GM12872 (cell line): ENCODE results near the gene CCDC150.

ENCODE experiments used
- CTCF ChIP-seq: IDR thresholded peaks from 3 replicates; pipeline ENCODE4 v1.5.1; 2011; ENCODE audit warnings: low read depth, mild to moderate bottlenecking, low read length, moderate library complexity; ENCODE audit not compliant: insufficient read depth

CCDC150 gene

DNA sequence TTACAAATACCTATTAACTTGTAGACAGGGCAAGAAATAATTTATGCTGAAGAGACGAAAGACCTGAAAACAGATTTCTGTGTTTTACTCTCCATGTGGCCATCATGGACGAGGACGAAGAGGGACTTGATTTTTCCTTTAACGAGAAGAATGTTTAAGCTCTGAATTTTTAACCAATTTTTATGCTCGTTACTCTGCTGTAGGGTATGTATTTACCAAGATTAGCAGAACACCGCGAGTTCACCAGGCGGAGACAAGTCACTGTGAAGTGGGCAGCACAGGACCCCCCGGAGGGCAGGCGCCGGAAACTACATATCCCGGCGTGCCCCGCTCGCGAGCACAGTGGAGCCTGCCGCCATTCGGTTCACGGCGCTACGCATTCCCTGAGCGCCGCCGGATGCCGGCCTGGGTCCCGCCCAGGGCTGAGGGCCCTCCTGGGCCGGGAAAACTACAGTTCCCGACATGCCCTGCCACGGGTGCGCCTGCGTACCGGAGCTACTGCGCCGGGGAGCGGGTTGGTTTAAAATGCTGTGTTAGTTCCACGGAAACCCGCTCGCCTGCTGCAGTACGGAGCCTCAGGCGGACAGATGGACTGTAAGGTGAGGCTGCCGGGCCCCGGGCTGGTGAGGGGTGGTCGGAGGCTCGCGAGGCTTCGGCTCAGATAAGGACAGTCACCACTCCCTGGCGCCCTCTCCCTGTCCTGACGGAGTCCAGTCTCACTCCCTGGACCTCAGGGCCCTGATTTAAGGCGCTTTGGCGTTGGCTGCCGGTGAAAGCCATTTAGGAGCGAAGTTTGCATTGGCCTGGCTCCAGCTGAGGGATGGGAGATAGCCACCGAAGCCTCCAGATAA, at the start of gene CCDC150:
TSS of gene CCDC150 (plus strand) at position 536 of the 851 bp plus-strand sequence. CDS start at position 588, 52 bp downstream.
- 0 out of 3 replicates have a peak, but pooled peaks have one; percentile 8 for TF ChIP-seq CTCF

GRCh38 chr2:196590286-196590685, 49.2 kb upstream of the CCDC150 start:
- no peak for TF ChIP-seq CTCF

- TF ChIP-seq CTCF = no peak
Measured at GRCh38 chr2:196591004-196591403, 48.5 kb upstream of the CCDC150 start.

- TF ChIP-seq CTCF = no peak
Measured at GRCh38 chr2:196591621-196592022, 47.9 kb upstream of the CCDC150 start.

DNA sequence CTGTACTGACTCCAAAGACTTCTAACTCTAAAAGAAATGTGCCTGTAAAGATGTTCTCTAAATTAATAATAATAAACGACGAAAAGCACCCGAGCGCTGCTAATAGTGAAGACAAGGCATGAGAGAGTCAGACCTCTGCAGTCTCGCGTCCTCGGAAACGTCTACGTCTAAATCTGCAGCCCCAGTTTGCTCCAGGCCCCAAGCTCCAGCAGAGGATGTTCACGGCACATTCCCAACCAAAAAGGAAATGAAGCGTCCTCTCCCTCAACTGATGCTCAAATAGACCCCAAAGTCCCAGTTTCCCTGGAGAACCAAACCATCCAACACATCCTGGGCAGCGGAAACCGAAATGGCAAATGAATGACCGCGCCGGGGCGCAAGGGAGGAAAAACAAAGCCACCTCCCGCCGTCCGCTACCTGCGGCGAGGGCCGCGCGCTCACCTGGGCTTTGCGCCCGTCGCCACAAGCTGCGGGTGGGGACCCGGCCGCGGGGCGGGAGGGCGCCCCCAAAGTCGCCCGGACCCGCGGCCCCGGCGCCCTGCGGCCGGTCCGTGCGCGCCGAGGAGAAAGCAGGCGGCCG, 47.1 kb upstream of the CCDC150 start:
- TF ChIP-seq CTCF = no peak

DNA sequence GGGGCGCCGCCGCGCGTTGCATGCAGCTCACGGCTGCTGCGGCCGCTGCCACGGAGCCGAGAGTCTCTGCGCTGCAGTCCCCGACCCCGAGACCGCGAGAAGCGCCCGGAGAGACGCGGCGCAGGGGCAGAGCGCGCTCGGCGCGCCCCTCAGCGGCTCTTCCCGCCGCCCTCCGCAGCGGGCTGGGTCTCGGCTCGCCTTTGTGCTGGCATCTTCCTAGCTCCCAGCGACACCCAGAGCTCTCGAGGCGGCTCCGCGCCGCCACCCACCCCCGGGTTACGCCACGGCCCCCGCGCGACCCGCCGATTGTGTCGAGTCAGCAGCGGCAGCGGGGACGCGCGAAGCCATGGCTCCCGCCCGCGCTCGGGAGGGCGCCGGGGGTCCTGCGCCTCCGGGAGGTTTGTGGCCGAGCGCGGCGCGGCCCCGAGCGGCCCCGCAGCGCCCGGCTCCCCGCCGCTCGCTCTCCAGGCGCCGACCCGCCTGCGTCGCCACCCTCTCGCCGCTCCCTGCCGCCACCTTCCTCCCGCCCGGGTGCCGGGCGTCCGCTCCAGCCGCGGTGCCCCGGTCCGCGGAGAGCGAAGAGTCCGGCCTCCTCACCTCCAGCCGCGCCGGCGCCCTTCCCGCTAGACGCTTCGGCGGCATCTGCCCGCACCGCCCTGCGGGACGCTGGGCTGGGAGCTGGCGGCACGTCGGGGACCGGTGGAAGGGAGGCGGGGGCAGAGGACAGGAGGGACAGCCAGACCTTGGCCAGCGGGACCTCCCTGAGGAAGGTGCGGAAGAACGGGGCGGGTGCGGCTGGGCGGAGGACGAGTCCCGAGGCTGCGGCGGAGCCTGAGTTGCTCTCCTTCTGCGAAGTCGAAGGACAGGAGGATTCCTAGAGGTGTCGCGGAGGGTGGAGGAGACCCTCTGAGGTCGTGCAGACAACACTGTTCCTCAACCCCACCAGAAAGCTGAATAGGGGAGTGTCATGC, 46.3 kb upstream of the CCDC150 start, which contains the start of gene HECW2:
TSS of gene HECW2 (minus strand) at position 644 of the 971 bp plus-strand sequence.
- no peak for TF ChIP-seq CTCF

DNA sequence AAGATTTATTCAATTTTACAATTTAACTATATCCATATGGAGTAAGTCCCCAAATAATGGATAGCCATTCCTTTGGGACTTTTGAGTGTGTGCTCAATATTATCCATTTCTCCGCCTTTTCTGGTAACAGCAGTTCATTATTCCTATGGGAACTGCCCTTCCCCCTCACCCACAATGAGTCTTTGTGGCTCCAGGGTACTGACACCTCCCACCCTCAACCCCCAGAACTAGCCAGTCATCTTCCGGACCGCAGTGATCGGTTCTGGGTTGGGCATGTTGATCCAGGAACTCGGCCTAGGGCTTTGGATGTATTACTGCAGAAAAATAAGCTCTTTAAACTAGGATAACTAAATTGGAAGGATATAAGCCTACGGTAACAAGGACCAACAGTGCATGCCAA, 45.4 kb upstream of the CCDC150 start:
- no peak for TF ChIP-seq CTCF
